ENCODE data around the gene DCDC2.
"Not testable (repeated sequence)": the region's sequence is repeated elsewhere in the genome, so short reads cannot be mapped to it uniquely, and the experiment has no call there.

Gene DCDC2

DNA sequence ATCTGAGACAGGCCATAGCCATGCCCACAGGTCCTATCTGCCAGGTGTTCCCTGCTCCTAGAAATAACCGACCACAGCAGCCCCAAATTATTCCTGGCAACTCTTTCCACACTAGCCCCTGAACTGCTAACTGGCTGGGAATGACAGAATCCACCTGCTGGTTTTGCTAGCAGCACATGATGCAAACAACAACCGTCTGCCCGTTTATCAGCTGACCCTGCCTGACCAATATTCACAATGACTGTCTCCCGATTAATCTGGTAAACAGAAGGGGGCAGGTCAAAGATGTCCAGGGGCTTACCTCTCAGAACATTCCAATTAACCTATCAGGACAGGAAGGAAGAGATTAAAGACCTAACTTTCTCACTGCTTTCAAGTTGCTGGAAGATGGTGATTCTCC, 130.3 kb downstream of the DCDC2 start:
- Histone ChIP-seq H3K4me3 (no peak overlapping the region), H3K9me3 (no peaks in the 10 kb centered on the region), H3K4me1 (no peaks in the 10 kb centered on the region), H3K27me3 (ENCODE audit: low read depth) (no peaks in the 10 kb centered on the region; the same call in 1 of the 2 replicates), H3K36me3 (replicated peaks) (no peaks in the 10 kb centered on the region)
- in situ Hi-C loops (cut with MboI; ENCODE audit: low sequenced_read_pairs): no loop called here
- no peak for DNase-seq (ENCODE audit: low spot score in 2 of 2)

DNA sequence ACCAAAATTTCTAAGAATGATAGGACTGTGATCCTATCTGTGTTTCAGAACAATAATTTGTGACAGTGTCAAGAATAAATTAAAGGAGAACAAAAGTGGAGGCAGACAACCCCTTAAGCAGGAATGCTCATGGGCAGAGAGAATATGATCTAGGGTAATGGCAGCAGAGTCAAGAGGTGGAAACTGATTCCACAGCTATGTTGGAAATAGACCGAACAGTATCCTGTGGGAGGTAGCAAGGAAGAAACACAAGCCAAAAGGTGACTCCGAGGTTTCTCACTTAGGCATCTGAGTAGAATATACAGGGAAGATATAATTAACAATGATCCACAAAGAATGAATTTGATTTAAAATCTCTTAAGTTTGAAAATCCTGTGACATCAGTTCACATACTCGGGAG, 131.3 kb downstream of the DCDC2 start:
- in situ Hi-C loops (cut with MboI; ENCODE audit: low sequenced_read_pairs): no loop called here
- H3K4me3 ChIP-seq: no peak overlapping the region
- H3K27me3 ChIP-seq (ENCODE audit: low read depth): no peaks in the 10 kb centered on the region
- DNase-seq (ENCODE audit: low spot score in 2 of 2): no peak
- H3K4me1 ChIP-seq: no peaks in the 10 kb centered on the region
- no peaks in the 10 kb centered on the region for H3K36me3 ChIP-seq (replicated peaks)
- no peaks in the 10 kb centered on the region for H3K9me3 ChIP-seq

DNA sequence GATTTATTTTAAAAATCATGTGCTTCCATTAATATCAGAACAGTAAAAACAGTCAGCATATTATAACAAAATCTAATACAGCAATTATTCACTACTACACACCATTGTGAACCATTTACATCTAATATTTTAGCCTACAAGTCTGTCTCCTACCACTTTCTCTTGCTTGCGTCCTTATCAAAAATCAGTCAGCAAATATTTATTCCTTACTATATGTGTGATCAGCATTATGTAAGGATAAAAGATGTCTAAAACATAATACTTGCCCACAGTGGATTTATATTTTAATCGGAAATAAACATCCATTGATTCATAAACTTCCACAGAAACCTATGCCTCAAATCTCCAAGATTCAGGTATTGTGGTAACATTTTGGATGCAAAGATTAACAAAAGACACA, 132.0 kb downstream of the DCDC2 start:
- DNase-seq (ENCODE audit: low spot score in 2 of 2): no peak
- Histone ChIP-seq H3K36me3 (replicated peaks) (no peaks in the 10 kb centered on the region), H3K4me1 (no peaks in the 10 kb centered on the region), H3K27me3 (ENCODE audit: low read depth) (no peaks in the 10 kb centered on the region), H3K9me3 (no peaks in the 10 kb centered on the region), H3K4me3 (no peak overlapping the region)
- in situ Hi-C loops (cut with MboI; ENCODE audit: low sequenced_read_pairs): no loop called here

DNA sequence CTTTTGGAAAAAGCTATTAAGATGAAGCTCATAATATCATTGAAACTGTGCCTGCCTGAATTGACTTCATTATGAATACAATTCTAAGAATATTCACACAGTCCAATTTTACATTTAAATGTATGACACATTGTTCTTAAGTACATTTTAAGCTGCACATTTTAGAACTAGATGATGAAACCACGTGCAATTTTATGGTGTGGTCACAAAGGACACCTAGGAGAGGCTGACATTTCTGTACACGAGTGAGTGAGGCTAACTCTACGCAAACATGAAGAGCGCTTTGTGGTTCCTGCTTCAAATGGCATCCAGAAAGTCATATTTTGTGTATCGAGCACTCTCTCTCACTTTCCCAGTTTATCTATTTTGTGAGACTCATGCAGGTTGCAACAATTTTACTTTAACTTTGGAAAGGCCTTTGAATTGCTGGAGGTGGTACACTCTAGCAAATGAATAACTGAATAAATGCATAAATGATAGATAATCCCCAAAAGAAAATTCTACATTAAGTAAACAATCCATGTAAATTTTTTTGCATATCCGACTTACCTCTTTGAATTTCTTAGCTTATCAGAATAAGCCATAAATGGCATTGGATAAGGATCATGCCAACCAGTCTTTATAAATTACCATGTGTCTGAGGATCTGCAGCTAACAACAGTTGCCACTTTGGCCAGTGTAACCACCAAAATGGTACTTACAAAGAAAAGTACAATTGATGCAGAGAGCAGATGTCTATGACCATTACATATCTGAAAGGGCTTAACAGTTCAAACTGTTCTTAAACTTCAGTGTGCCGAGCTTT, 134.5 kb downstream of the DCDC2 start:
- Histone ChIP-seq H3K36me3 (replicated peaks) (no peaks in the 10 kb centered on the region), H3K4me1 (no peaks in the 10 kb centered on the region), H3K9me3 (no peaks in the 10 kb centered on the region), H3K27me3 (ENCODE audit: low read depth) (no peaks in the 10 kb centered on the region), H3K4me3 (no peak overlapping the region)
- DNase-seq (ENCODE audit: low spot score in 2 of 2): no peak
- in situ Hi-C loops (cut with MboI; ENCODE audit: low sequenced_read_pairs): no loop called here

DNA sequence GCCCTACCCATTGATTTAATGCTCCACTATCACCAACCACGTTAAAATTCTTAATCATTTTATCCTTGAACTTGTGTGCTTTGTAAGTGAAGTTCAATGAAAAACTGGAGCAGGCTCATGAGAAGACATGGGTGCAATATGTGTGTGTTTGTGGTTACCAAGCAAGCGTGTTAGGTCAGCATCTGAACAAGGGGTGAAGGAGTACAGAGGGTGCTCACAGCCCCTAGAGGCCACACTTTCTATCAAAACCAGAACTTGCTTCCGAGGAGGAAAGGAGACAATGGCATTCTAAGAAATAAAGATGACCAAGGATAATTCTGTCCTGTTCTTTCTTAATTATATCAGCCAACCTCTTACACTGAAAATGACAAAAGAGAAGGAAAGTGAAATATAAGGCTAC, 138.2 kb downstream of the DCDC2 start:
- Histone ChIP-seq H3K36me3 (replicated peaks) (no peaks in the 10 kb centered on the region), H3K9me3 (no peaks in the 10 kb centered on the region; the same call in 1 of the 2 replicates), H3K4me1 (no peaks in the 10 kb centered on the region), H3K27me3 (ENCODE audit: low read depth) (no peaks in the 10 kb centered on the region), H3K4me3 (no peak overlapping the region)
- no peak for DNase-seq (ENCODE audit: low spot score in 2 of 2)
- in situ Hi-C loops (cut with MboI; ENCODE audit: low sequenced_read_pairs): no loop called here

DNA sequence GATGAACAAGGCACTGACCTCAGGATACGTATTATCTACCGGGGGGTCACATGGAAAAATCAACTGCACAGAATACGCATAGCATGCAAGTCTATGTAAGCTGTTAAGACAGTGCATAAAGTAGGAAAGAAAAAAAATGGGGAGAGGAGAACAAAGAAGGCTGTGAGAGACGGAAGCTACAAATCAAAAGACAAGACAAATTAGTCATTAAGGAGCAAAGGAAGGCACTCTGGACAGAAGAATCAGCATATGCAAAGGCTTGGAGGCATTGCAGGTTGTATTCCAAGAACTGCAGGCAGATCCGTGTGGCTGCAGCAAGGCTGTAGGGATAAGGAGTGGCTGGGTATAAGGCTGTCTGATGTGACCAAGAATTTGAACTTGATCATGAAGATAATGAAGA, 142.9 kb downstream of the DCDC2 start:
- Histone ChIP-seq H3K36me3 (replicated peaks) (no peaks in the 10 kb centered on the region), H3K27me3 (ENCODE audit: low read depth) (0 out of 2 replicates have a peak, but pooled peaks cover 4% of the 10 kb centered on the region), H3K4me3 (no peak overlapping the region), H3K9me3 (no peaks in the 10 kb centered on the region; the same call in 1 of the 2 replicates), H3K4me1 (no peaks in the 10 kb centered on the region)
- DNase-seq (ENCODE audit: low spot score in 2 of 2): no peak
- in situ Hi-C loops (cut with MboI; ENCODE audit: low sequenced_read_pairs): no loop called here

DNA sequence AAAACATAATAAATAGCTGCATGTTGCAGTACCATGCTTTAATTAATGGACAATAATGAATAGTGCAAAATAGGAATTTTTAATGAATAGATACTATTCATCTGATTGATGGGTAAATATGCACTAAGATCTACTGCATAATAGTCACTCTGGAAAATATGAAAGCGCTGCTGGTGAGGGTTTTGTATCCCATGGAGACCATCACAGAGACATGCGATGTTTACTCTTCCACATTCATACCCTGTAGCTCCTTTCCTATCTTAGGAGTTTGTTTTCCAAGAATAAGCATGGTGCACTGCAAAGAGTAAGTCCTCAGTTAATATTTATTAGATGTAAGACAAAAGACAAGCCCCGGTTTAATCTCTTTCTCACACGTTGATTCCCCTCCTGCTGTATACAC, 150.4 kb downstream of the DCDC2 start:
- in situ Hi-C loops (cut with MboI; ENCODE audit: low sequenced_read_pairs): no loop called here
- Histone ChIP-seq H3K4me3 (no peak overlapping the region), H3K36me3 (replicated peaks) (no peaks in the 10 kb centered on the region), H3K4me1 (no peaks in the 10 kb centered on the region), H3K27me3 (ENCODE audit: low read depth) (0 out of 2 replicates have a peak, but pooled peaks cover 4% of the 10 kb centered on the region), H3K9me3 (no peaks in the 10 kb centered on the region)
- no peak for DNase-seq (ENCODE audit: low spot score in 2 of 2)

DNA sequence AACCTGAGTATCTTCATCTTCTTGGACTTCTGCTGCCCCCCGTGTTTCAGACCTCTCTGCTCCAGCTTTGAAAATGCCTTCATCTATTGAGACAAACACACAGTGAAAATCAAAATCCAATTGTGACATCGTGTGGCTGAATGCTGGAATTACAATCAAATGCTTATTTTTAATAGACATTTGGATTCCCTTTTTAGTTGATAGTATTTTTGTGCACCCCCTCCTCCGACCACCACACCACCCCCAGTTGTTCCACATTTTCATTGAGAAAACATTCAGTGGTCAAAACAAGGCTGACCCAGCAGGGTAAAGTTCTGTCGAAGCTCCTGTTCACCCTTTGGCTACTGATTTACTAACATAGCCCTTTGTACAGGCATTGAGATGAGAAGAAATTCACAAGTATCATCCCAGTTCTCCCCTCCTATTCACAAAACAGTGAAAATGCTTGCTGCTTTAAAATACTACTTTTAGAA, 152.8 kb downstream of the DCDC2 start:
- in situ Hi-C loops (cut with MboI; ENCODE audit: low sequenced_read_pairs): no loop called here
- H3K9me3 ChIP-seq: no peaks in the 10 kb centered on the region
- no peaks in the 10 kb centered on the region for H3K4me1 ChIP-seq
- H3K4me3 ChIP-seq: no peak overlapping the region
- H3K27me3 ChIP-seq (ENCODE audit: low read depth): no peaks in the 10 kb centered on the region
- DNase-seq (ENCODE audit: low spot score in 2 of 2): peak; percentile 32 to 47
- no peaks in the 10 kb centered on the region for H3K36me3 ChIP-seq (replicated peaks)

DNA sequence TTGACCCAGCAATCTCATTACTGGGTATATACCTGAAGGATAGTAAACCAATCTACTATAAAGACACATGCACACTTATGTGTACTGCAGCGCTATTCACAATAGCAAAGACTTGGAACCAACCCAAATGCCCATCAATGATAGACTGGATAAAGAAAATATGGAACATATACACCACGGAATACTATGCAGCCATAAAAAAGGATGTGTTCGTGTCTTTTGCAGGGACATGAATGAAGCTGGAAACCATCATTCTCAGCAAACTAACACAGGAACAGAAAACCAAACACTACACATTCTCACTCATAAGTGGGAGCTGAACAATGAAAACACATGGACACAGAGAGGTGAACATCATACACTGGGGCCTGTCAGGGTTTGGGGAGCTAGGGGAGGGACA, 153.7 kb downstream of the DCDC2 start:
- H3K4me1 ChIP-seq; H3K4me3 ChIP-seq; DNase-seq (ENCODE audit: low spot score in 2 of 2); H3K27me3 ChIP-seq (ENCODE audit: low read depth); H3K36me3 ChIP-seq (replicated peaks); H3K9me3 ChIP-seq; in situ Hi-C loops (cut with MboI; ENCODE audit: low sequenced_read_pairs): not testable (repeated sequence)

DNA sequence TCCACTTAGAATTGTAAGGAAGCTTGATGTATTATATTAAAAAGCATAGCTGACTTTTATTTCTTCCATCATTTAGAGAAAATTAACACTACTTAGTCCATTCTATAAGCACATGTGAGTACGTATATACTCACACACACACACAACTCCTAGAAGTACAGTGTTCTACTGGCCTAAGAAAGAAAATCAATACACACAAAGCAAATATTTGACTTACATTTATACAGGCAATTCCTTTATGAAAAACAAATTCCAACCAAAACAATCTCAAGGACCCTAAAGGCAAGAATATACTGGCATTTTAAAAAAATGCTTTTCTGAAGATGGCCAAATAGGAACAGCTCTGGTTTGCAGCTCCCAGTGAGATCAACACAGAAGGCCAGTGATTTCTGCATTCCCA, 160.0 kb downstream of the DCDC2 start:
- no peaks in the 10 kb centered on the region for H3K27me3 ChIP-seq (ENCODE audit: low read depth)
- no peak overlapping the region for H3K4me3 ChIP-seq
- H3K9me3 ChIP-seq: no peaks in the 10 kb centered on the region
- no peaks in the 10 kb centered on the region for H3K36me3 ChIP-seq (replicated peaks)
- in situ Hi-C loops (cut with MboI; ENCODE audit: low sequenced_read_pairs): no loop called here
- no peaks in the 10 kb centered on the region for H3K4me1 ChIP-seq
- no peak for DNase-seq (ENCODE audit: low spot score in 2 of 2)

DNA sequence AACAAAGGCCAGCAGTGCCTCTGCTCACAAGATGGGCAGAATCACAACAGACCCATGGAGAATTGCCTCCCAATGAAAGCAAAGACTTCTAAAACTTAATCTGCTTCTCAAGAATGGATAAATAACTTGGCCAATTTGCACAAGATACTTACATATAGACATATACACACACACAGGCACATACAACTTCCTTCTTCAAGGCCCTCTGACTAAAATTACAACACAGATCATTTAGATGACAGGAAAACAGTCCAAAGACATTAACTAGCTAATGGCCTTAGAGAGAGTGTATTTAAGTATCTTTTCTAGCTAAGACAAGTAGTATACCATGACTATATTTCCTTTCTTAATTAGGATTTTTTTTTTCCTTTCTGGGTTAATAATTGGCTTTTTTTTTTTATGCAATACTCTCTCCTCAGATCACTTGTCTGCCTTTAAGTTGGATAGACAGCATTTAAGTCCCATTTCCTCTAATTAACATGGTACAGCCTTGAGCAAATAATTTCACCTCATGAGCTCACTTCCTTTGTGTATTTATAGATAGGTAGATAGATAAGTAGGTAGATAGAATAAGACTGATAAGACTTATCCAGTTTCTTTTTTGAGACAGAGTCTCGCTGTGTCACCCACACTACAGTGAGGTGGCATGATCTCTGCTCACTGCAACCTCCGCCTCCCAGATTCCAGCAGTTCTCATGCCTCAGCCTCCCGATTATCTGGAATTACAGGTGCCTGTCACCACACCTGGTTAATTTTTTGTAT, 161.8 kb downstream of the DCDC2 start:
- H3K36me3 ChIP-seq (replicated peaks): no peaks in the 10 kb centered on the region
- no peaks in the 10 kb centered on the region for H3K9me3 ChIP-seq
- no peaks in the 10 kb centered on the region for H3K27me3 ChIP-seq (ENCODE audit: low read depth)
- no peaks in the 10 kb centered on the region for H3K4me1 ChIP-seq
- H3K4me3 ChIP-seq: no peak overlapping the region
- in situ Hi-C loops (cut with MboI; ENCODE audit: low sequenced_read_pairs): no loop called here
- DNase-seq (ENCODE audit: low spot score in 2 of 2): no peak

DNA sequence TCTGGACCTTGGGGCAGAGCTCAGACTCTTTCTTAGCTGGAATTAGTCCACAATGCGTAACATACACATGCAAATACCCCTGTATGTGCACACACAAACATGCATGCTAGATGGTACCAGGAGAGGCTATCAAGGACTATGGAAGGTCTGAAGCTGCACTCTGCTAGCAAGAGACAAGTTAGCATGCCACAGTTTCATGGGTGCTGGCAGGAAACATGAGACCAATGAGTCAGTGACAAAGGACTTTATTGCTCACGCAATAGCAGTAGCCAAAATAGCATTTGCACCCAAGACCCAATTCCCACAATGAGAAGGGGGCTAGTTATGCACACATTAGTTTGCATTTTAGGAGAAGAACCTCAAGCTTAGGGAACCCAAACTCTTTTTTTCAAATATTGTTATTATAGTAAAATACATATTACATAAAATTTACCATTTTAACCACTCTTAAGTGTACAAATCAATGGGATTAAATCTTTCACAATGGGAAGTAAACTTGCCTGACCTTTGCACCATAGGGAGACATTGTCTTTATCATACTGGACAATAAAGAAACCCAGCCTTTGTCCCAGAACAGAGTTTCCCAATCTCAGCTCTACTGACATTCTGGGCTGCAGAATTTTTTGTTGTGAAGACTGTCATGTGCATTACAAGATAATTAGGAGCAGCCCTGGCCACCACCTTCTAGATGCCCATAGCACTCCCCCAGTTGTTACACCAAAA, 162.7 kb downstream of the DCDC2 start:
- in situ Hi-C loops (cut with MboI; ENCODE audit: low sequenced_read_pairs): no loop called here
- H3K36me3 ChIP-seq (replicated peaks): no peaks in the 10 kb centered on the region
- H3K9me3 ChIP-seq: no peaks in the 10 kb centered on the region
- DNase-seq (ENCODE audit: low spot score in 2 of 2): no peak
- no peak overlapping the region for H3K4me3 ChIP-seq
- peaks cover 4% of the 10 kb centered on the region; the same call in 1 of the 2 replicates for H3K27me3 ChIP-seq (ENCODE audit: low read depth)
- no peaks in the 10 kb centered on the region for H3K4me1 ChIP-seq

DNA sequence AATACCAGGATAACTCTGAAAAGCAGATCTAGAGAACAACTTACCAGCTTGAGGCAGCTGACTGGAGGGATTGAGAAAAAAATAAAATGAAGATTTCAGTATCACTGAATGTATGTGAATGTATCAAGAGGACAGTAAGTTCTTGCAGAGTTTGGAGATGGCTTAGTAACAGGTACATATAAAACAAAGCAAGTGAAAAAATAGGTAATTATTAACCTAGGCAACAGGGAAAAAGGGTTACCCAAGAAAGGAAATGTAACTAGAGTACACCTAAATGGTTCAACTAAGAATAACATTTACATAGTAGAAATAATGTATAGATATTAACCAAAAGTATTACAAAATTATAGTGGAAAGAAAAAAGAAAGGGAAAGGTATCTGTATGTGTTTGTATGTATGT, 164.5 kb downstream of the DCDC2 start:
- in situ Hi-C loops (cut with MboI; ENCODE audit: low sequenced_read_pairs): no loop called here
- H3K4me3 ChIP-seq: no peak overlapping the region
- no peaks in the 10 kb centered on the region for H3K4me1 ChIP-seq
- H3K9me3 ChIP-seq: no peaks in the 10 kb centered on the region
- DNase-seq (ENCODE audit: low spot score in 2 of 2): no peak
- H3K27me3 ChIP-seq (ENCODE audit: low read depth): peaks cover 9% of the 10 kb centered on the region; the same call in 1 of the 2 replicates
- no peaks in the 10 kb centered on the region for H3K36me3 ChIP-seq (replicated peaks)

DNA sequence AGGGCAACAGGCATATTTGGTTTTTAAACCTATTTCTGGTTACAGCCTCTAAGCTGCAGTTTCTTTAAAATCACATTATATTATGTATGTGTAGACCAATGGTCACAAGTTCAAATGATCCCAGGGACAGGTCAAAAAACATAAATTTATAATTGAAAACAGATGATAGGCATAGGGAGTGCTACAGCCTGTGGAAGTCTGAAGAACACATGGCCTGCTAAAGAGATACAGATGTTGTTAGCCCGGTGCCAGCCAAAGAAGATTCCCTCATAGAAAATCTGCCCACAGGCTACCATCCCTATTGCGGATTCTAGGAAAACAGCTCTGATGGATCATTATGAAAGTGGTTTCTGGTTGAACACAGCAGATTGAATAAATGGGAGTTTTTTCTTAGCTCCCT, 166.5 kb downstream of the DCDC2 start:
- no peaks in the 10 kb centered on the region for H3K36me3 ChIP-seq (replicated peaks)
- in situ Hi-C loops (cut with MboI; ENCODE audit: low sequenced_read_pairs): no loop called here

More for the DNA sequence above, 166.5 kb downstream of the DCDC2 start:
- Histone ChIP-seq H3K9me3 (no peaks in the 10 kb centered on the region), H3K4me1 (no peaks in the 10 kb centered on the region; the same call in 1 of the 2 replicates), H3K27me3 (ENCODE audit: low read depth) (peaks cover 9% of the 10 kb centered on the region; the same call in 1 of the 2 replicates), H3K4me3 (no peak overlapping the region)
- DNase-seq (ENCODE audit: low spot score in 2 of 2): no peak
